Measurements from ENCODE around the gene HOXA10.

Gene HOXA10

GRCh38 chr7:27201580-27202017 lies 27.5 kb upstream of the HOXA10 start:
- no peaks in the 10 kb centered on the region for H3K36me3 ChIP-seq (ENCODE audit: insufficient read depth, low read length)
- no peak overlapping the region for H3K9ac ChIP-seq (ENCODE audit: insufficient read length)
- no peak overlapping the region for H3K4me3 ChIP-seq
- H3K27ac ChIP-seq, result no peak overlapping the region
- DNase-seq (ENCODE audit: low read depth, low spot score), result no peak
- no peaks in the 10 kb centered on the region for H3K9me3 ChIP-seq (ENCODE audit: low read depth, low read length)
- TF ChIP-seq EZH2 (IDR thresholded peaks at IDR 0.05) (no peak), POLR2AphosphoS5 (IDR thresholded peaks at IDR 0.05; ENCODE audit: borderline replicate concordance, low read depth, low read length) (no peak), FOXP2 (optimal IDR thresholded peaks at IDR 0.05; ENCODE audit: control extremely low read depth, extremely low read length, insufficient read depth) (no peak)

GRCh38 chr7:27200761-27201579 lies 26.9 kb upstream of the HOXA10 start:
- Histone ChIP-seq H3K9me3 (ENCODE audit: low read depth, low read length) (no peaks in the 10 kb centered on the region), H3K36me3 (ENCODE audit: insufficient read depth, low read length) (no peaks in the 10 kb centered on the region), H3K9ac (ENCODE audit: insufficient read length) (no peak overlapping the region), H3K27ac (no peak overlapping the region), H3K4me3 (peak overlapping the region; percentile 81)
- TF ChIP-seq POLR2AphosphoS5 (IDR thresholded peaks at IDR 0.05; ENCODE audit: borderline replicate concordance, low read depth, low read length) (no peak), FOXP2 (optimal IDR thresholded peaks at IDR 0.05; ENCODE audit: control extremely low read depth, extremely low read length, insufficient read depth) (no peak), EZH2 (IDR thresholded peaks at IDR 0.05) (no peak)
- no peak for DNase-seq (ENCODE audit: low read depth, low spot score)

- Histone ChIP-seq H3K36me3 (ENCODE audit: insufficient read depth, low read length) (no peaks in the 10 kb centered on the region), H3K4me3 (peak within 1 kb of the TSS; percentile 81), H3K9me3 (ENCODE audit: low read depth, low read length) (no peaks in the 10 kb centered on the region), H3K9ac (ENCODE audit: insufficient read length) (no peak within 1 kb of the TSS), H3K27ac (no peak within 1 kb of the TSS)
- TF ChIP-seq EZH2 (IDR thresholded peaks at IDR 0.05) (no peak), POLR2AphosphoS5 (IDR thresholded peaks at IDR 0.05; ENCODE audit: borderline replicate concordance, low read depth, low read length) (no peak), FOXP2 (optimal IDR thresholded peaks at IDR 0.05; ENCODE audit: control extremely low read depth, extremely low read length, insufficient read depth) (no peak)
- DNase-seq (ENCODE audit: low read depth, low spot score), result no peak
These were observed 26.0 kb upstream of the HOXA10 start, which contains the start of gene HOXA13 for GRCh38 chr7:27199849-27200760. Gene HOXA13 (minus strand): TSS chr7:27200091. CDS start chr7:27200077, 14 bp downstream.

GRCh38 chr7:27198871-27199801 lies 25.0 kb upstream of the HOXA10 start:
- Histone ChIP-seq H3K9ac (ENCODE audit: insufficient read length) (no peak overlapping the region), H3K27ac (no peak overlapping the region), H3K4me3 (peak overlapping the region; percentile 69), H3K9me3 (ENCODE audit: low read depth, low read length) (no peaks in the 10 kb centered on the region), H3K36me3 (ENCODE audit: insufficient read depth, low read length) (no peaks in the 10 kb centered on the region)
- no peak for DNase-seq (ENCODE audit: low read depth, low spot score)
- TF ChIP-seq EZH2 (IDR thresholded peaks at IDR 0.05), result peak; percentile 36
- no peak for TF ChIP-seq POLR2AphosphoS5 (IDR thresholded peaks at IDR 0.05; ENCODE audit: borderline replicate concordance, low read depth, low read length)

- TF ChIP-seq EZH2 (IDR thresholded peaks at IDR 0.05), result no peak
- no peak for TF ChIP-seq POLR2AphosphoS5 (IDR thresholded peaks at IDR 0.05; ENCODE audit: borderline replicate concordance, low read depth, low read length)
- no peak for TF ChIP-seq FOXP2 (optimal IDR thresholded peaks at IDR 0.05; ENCODE audit: control extremely low read depth, extremely low read length, insufficient read depth)
- no peak overlapping the region; the same call in 1 of the 2 replicates for H3K4me3 ChIP-seq
- no peaks in the 10 kb centered on the region for H3K9me3 ChIP-seq (ENCODE audit: low read depth, low read length)
- no peaks in the 10 kb centered on the region for H3K36me3 ChIP-seq (ENCODE audit: insufficient read depth, low read length)
- no peak overlapping the region for H3K9ac ChIP-seq (ENCODE audit: insufficient read length)
- no peak for DNase-seq (ENCODE audit: low read depth, low spot score)
- H3K27ac ChIP-seq, result no peak overlapping the region
These were observed 24.2 kb upstream of the HOXA10 start for GRCh38 chr7:27198138-27198841.

GRCh38 chr7:27197137-27198042 lies 23.3 kb upstream of the HOXA10 start:
- TF ChIP-seq POLR2AphosphoS5 (IDR thresholded peaks at IDR 0.05; ENCODE audit: borderline replicate concordance, low read depth, low read length) (no peak), FOXP2 (optimal IDR thresholded peaks at IDR 0.05; ENCODE audit: control extremely low read depth, extremely low read length, insufficient read depth) (no peak), EZH2 (IDR thresholded peaks at IDR 0.05) (no peak)
- Histone ChIP-seq H3K4me3 (no peak overlapping the region), H3K9ac (ENCODE audit: insufficient read length) (no peak overlapping the region), H3K36me3 (ENCODE audit: insufficient read depth, low read length) (no peaks in the 10 kb centered on the region), H3K27ac (no peak overlapping the region), H3K9me3 (ENCODE audit: low read depth, low read length) (no peaks in the 10 kb centered on the region)
- DNase-seq (ENCODE audit: low read depth, low spot score), result no peak

Measured in SK-N-MC (cell line).